GM12801 (cell line): ENCODE measurements around the gene RHBG.

Source experiments
- TF ChIP-seq, protein P1 (sequence below): IDR thresholded peaks from one replicate; pipeline ENCODE4 v1.5.1; 2011; ENCODE audit warnings: control low read depth; ENCODE audit not compliant: insufficient read length; ENCODE audit errors: extremely low read depth

Gene RHBG

DNA sequence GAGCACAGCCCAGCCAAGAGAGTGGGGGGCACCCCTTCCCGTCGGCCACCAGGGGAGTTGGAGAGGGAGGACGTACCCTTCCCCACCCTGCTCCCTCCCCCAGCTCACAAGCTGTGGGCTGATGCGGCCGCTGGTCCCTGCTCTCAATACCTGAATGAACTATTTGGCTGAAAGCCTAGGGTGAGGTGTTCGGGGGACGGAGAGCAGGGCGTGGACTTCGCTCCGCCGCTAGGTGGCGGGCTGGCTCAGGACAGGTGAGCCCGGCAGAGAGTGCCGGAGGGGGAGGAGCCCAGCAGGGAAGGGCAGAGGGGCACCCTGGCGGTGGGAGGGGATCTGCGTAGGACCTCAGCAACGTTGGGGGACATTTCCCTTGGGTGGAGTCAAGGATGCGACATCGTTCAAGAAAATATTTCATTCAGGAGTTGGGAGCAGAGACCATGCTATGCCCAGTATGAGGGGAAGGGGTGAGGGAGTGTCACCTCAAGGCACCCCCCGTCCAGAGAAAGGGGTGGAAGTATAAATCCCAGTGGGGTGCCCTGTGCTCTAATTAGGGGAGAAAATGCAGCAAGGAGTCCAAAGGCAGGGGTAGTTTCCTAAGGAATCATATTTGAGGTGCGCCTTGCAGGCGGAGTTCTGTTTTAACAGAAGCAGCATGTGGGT is 12.0 kb upstream of the RHBG start:
- TF ChIP-seq, protein P1, sequence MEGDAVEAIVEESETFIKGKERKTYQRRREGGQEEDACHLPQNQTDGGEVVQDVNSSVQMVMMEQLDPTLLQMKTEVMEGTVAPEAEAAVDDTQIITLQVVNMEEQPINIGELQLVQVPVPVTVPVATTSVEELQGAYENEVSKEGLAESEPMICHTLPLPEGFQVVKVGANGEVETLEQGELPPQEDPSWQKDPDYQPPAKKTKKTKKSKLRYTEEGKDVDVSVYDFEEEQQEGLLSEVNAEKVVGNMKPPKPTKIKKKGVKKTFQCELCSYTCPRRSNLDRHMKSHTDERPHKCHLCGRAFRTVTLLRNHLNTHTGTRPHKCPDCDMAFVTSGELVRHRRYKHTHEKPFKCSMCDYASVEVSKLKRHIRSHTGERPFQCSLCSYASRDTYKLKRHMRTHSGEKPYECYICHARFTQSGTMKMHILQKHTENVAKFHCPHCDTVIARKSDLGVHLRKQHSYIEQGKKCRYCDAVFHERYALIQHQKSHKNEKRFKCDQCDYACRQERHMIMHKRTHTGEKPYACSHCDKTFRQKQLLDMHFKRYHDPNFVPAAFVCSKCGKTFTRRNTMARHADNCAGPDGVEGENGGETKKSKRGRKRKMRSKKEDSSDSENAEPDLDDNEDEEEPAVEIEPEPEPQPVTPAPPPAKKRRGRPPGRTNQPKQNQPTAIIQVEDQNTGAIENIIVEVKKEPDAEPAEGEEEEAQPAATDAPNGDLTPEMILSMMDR: no peak

GRCh38 chr1:156357977-156358376 is 11.0 kb upstream of the RHBG start:
- TF ChIP-seq, protein P1: no peak

- TF ChIP-seq, protein P1: no peak
These were observed 10.4 kb upstream of the RHBG start for GRCh38 chr1:156358641-156359040.

GRCh38 chr1:156359249-156359648 is 9.8 kb upstream of the RHBG start:
- TF ChIP-seq, protein P1: no peak

- TF ChIP-seq, protein P1: no peak
These were observed 9.0 kb upstream of the RHBG start for GRCh38 chr1:156359973-156360372.

DNA sequence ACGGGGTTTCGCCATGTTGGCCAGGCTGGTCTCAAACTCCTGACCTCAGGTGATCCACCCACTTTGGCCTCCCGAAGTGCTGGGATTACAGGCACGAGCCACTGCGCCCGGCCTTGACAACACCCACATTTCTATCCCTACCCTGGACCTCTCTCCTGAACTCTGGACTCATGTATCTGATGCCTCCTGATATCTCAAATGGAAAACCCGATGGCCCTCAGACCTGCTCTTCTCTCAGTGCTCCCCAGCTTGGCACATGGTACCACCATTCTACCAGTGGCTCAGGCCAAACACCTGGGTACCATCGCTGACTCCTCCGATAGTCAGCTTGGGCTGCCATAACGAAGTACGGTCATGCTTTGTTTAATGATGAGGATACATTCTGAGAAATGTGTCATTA is 8.5 kb upstream of the RHBG start:
- TF ChIP-seq, protein P1: no peak

- TF ChIP-seq, protein P1: no peak
These were observed 3.3 kb upstream of the RHBG start for GRCh38 chr1:156365754-156366153.
